Measurements from ENCODE around the gene KLRC4.
"Not testable (repeated sequence)": the region's sequence is repeated elsewhere in the genome, so short reads cannot be mapped to it uniquely, and the experiment has no call there.

KLRC4 gene

DNA sequence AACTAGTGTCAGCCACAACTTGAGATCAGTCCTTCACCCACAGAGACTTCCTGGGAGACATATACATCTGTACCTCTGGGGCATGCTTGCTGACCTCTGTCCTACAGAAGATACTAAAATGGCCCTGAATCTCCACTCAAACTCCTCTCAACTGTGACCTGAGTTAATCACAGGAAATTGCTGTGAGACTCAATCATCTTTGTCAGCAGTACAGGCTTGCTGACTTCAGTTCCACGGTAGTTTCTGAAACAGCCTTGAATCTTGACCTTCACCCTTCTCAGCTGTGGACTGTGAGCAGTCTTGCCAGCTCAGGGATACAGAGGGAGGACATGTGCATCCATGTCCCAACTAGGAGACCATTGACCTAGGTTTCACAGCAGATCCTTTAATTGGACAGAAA is 45.0 kb upstream of the KLRC4 start:
- Histone ChIP-seq H3K4me3 (IDR thresholded peaks at IDR 0.05; ENCODE audit: insufficient read depth, low read depth, low read length) (no peak overlapping the region), H3K4me2 (no peak overlapping the region), H4K20me1 (ENCODE audit: insufficient read depth) (no peaks in the 10 kb centered on the region), H3K79me2 (ENCODE audit: insufficient read depth, low read depth) (no peaks in the 10 kb centered on the region), H3K27me3 (ENCODE audit: insufficient read depth, low read depth) (no peaks in the 10 kb centered on the region), H3K27ac (no peak overlapping the region), H3K9ac (no peak overlapping the region), H3K4me1 (ENCODE audit: low read depth, poor library complexity, severe bottlenecking) (no peaks in the 10 kb centered on the region), H3K36me3 (ENCODE audit: insufficient read depth) (no peaks in the 10 kb centered on the region), H2AFZ (ENCODE audit: low read depth) (no peak overlapping the region)
- TF ChIP-seq, protein P1, sequence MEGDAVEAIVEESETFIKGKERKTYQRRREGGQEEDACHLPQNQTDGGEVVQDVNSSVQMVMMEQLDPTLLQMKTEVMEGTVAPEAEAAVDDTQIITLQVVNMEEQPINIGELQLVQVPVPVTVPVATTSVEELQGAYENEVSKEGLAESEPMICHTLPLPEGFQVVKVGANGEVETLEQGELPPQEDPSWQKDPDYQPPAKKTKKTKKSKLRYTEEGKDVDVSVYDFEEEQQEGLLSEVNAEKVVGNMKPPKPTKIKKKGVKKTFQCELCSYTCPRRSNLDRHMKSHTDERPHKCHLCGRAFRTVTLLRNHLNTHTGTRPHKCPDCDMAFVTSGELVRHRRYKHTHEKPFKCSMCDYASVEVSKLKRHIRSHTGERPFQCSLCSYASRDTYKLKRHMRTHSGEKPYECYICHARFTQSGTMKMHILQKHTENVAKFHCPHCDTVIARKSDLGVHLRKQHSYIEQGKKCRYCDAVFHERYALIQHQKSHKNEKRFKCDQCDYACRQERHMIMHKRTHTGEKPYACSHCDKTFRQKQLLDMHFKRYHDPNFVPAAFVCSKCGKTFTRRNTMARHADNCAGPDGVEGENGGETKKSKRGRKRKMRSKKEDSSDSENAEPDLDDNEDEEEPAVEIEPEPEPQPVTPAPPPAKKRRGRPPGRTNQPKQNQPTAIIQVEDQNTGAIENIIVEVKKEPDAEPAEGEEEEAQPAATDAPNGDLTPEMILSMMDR (conservative IDR thresholded peaks at IDR 0.05; ENCODE audit: low read depth, low read length), result no peak

DNA sequence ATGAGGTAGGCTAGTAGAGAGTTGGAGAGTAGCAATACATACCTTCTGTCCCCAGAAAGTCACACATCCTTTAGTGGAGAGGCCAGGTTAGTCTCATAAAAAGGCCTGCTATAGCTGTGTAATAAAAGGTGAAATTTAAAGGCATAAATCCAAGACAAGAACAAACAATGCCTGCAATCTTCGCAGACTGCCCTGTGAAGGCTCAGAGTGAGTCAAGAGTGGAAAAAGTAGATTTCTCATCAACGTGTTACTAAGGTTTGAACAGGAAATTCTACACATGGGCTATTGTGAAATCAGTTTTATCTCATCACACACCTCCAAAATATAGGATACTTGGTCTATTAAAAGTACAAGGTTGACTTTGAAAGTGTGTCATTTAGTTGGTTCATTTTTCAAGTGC is 43.6 kb upstream of the KLRC4 start, which contains the start of gene KLRC1:
KLRC1 (minus strand) TSS at position 222 of the 400 bp plus-strand sequence. CDS start 2,221 bp downstream, outside the sequence.
- Histone ChIP-seq H3K4me2 (no peak within 1 kb of the TSS), H2AFZ (ENCODE audit: low read depth) (no peak within 1 kb of the TSS), H3K4me3 (IDR thresholded peaks at IDR 0.05; ENCODE audit: insufficient read depth, low read depth, low read length) (no peak within 1 kb of the TSS), H3K9ac (no peak within 1 kb of the TSS), H3K36me3 (ENCODE audit: insufficient read depth) (no peaks in the 10 kb centered on the region), H3K27ac (no peak within 1 kb of the TSS), H3K79me2 (ENCODE audit: insufficient read depth, low read depth) (no peaks in the 10 kb centered on the region), H4K20me1 (ENCODE audit: insufficient read depth) (no peaks in the 10 kb centered on the region), H3K27me3 (ENCODE audit: insufficient read depth, low read depth) (no peaks in the 10 kb centered on the region), H3K4me1 (ENCODE audit: low read depth, poor library complexity, severe bottlenecking) (no peaks in the 10 kb centered on the region)
- TF ChIP-seq, protein P1 (conservative IDR thresholded peaks at IDR 0.05; ENCODE audit: low read depth, low read length), result no peak

DNA sequence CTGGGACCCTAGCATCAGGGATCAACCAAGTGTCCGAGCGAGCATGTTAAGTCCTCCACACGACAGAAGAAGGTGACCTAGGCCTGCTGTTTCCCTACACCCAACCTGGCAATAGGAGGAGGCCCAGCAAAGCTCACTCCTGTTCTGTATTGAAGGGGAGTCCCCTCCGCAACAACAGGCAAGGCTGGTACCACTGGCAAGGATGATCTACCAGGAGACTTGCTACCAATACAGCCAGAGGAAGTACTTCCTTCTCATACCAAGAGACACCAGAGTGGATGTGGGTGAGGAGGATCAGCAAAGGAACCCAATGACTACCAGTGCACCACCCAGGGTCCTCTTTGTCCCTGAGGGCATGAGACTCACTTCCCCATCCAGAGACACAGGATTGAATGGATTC is 38.7 kb upstream of the KLRC4 start:
- no peak overlapping the region for H3K4me3 ChIP-seq (IDR thresholded peaks at IDR 0.05; ENCODE audit: insufficient read depth, low read depth, low read length)
- H4K20me1 ChIP-seq (ENCODE audit: insufficient read depth), result no peaks in the 10 kb centered on the region
- no peak overlapping the region for H3K9ac ChIP-seq
- no peak overlapping the region for H2AFZ ChIP-seq (ENCODE audit: low read depth)
- H3K4me1 ChIP-seq (ENCODE audit: low read depth, poor library complexity, severe bottlenecking), result no peaks in the 10 kb centered on the region
- H3K4me2 ChIP-seq, result no peak overlapping the region
- H3K27ac ChIP-seq, result no peak overlapping the region
- no peaks in the 10 kb centered on the region for H3K79me2 ChIP-seq (ENCODE audit: insufficient read depth, low read depth)
- H3K27me3 ChIP-seq (ENCODE audit: insufficient read depth, low read depth), result no peaks in the 10 kb centered on the region
- TF ChIP-seq, protein P1 (conservative IDR thresholded peaks at IDR 0.05; ENCODE audit: low read depth, low read length), result no peak
- H3K36me3 ChIP-seq (ENCODE audit: insufficient read depth), result no peaks in the 10 kb centered on the region

DNA sequence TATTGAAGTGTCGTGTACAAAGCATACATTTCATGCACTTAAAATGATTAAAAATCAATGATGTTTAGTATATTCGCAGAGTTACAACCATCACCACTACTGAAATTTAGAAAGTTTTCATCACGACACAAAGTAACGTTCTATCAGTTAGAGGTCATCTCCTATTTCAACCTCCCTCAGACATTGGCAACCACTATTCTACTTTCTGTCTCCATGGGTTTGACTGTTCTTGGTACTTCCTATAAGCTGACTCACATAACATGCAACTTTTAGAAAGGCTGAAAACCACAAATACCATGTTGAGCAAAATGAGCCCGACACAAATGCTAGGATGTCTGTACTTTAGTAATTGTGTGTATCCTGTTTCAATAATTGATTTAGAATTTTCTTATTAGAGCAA is 36.5 kb upstream of the KLRC4 start:
- not testable (repeated sequence) for H3K4me3 ChIP-seq (IDR thresholded peaks at IDR 0.05; ENCODE audit: insufficient read depth, low read depth, low read length); H3K36me3 ChIP-seq (ENCODE audit: insufficient read depth); H3K9ac ChIP-seq; H3K4me1 ChIP-seq (ENCODE audit: low read depth, poor library complexity, severe bottlenecking); H2AFZ ChIP-seq (ENCODE audit: low read depth); H3K27ac ChIP-seq; H3K27me3 ChIP-seq (ENCODE audit: insufficient read depth, low read depth); H3K4me2 ChIP-seq; H3K79me2 ChIP-seq (ENCODE audit: insufficient read depth, low read depth); H4K20me1 ChIP-seq (ENCODE audit: insufficient read depth)

DNA sequence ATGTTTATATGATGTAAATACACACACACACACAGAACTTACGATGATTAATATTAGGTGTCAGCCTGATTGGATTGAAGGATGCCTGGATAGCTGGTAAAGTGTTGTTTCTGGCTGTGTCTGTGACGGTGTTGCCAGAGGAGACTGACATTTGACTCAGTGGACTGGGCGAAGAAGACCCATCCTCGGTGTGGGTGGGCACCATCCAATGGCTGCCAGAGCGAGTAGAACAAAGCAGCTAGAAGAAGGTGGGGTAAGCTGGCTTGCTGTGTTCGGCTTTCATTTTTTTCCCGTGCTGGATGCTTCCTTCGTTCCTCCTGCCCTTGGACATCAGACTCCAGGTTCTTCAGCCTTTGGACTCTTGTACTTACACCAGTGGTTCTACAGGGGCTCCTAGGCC is 31.6 kb upstream of the KLRC4 start:
- not testable (repeated sequence) for H3K36me3 ChIP-seq (ENCODE audit: insufficient read depth); H3K79me2 ChIP-seq (ENCODE audit: insufficient read depth, low read depth); H3K27ac ChIP-seq; H3K4me1 ChIP-seq (ENCODE audit: low read depth, poor library complexity, severe bottlenecking); H3K4me3 ChIP-seq (IDR thresholded peaks at IDR 0.05; ENCODE audit: insufficient read depth, low read depth, low read length); H3K9ac ChIP-seq; H3K27me3 ChIP-seq (ENCODE audit: insufficient read depth, low read depth); H3K4me2 ChIP-seq; H4K20me1 ChIP-seq (ENCODE audit: insufficient read depth); H2AFZ ChIP-seq (ENCODE audit: low read depth)

DNA sequence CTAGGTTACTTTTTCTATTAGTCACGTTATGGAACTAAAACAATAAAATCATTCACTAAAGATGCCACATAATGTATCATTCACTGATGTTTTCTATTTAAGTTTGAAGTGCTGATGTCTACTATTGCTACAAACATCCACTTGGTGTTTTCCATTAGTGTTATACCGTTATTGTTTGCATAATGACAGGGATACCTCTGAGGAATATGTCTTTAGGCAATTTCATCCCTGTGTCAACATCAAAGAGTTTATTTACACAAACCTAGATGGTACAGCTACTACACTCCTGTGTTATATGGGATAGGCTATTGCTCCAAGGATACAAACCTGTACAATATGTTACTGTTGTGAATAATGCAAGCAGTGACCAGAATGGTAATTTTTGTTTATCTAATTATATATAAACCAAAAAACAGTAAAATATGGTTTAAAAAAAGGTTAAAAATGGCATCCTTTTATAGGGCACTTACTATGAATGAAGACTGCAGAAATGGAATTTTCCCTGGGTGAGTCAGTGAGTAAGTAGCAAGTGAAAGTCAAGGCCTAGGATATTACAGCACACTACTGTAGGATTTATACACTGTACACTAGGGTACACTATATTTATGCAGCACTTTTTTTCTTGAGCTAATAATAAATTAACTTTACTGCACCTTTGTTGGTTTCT is 30.2 kb upstream of the KLRC4 start:
- H3K4me1 ChIP-seq (ENCODE audit: low read depth, poor library complexity, severe bottlenecking); H3K27ac ChIP-seq; H3K27me3 ChIP-seq (ENCODE audit: insufficient read depth, low read depth); H4K20me1 ChIP-seq (ENCODE audit: insufficient read depth); H3K79me2 ChIP-seq (ENCODE audit: insufficient read depth, low read depth); H3K36me3 ChIP-seq (ENCODE audit: insufficient read depth); H3K9ac ChIP-seq; H2AFZ ChIP-seq (ENCODE audit: low read depth); H3K4me2 ChIP-seq; H3K4me3 ChIP-seq (IDR thresholded peaks at IDR 0.05; ENCODE audit: insufficient read depth, low read depth, low read length): not testable (repeated sequence)

DNA sequence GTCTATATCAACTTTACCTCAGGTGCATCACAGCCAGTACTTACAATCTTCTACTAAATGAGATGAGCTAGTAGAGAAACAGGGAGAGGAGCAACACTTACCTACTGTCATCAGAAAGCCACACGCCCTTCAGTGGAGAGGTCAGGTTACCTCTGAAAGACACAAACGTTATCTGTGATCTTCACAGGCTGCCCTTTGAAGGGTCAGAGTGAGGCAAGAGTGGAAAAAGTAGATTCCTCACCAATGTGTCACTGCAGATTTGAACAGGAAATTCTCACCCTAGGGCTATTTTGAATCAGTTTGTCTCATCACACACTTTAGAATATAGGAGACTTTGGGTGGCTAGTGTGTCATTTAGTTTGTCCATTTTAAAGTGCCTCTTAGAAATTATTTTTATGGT is 28.0 kb upstream of the KLRC4 start:
- H3K27me3 ChIP-seq (ENCODE audit: insufficient read depth, low read depth); H4K20me1 ChIP-seq (ENCODE audit: insufficient read depth); H3K4me1 ChIP-seq (ENCODE audit: low read depth, poor library complexity, severe bottlenecking); H3K27ac ChIP-seq; H3K4me3 ChIP-seq (IDR thresholded peaks at IDR 0.05; ENCODE audit: insufficient read depth, low read depth, low read length); H3K9ac ChIP-seq; H2AFZ ChIP-seq (ENCODE audit: low read depth); H3K4me2 ChIP-seq; H3K79me2 ChIP-seq (ENCODE audit: insufficient read depth, low read depth); H3K36me3 ChIP-seq (ENCODE audit: insufficient read depth): not testable (repeated sequence)

DNA sequence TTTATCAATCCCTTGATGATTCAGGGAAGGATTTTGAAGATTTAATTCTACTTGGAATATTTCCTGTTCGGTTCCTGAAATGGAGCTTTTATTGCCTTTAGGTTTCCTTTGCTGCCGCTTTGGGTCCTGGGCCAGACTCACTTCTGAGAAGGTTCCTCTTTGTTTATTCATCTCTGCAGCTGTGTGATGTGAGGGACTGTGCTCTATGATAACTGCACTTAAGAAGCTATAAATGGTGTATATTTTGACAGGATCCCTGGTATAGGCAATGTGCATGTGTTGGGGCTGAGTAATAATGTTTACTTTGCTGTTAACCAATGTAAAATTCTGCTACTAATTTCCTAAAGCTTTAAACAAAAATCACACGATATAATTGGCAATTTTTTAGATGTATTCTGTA is 26.3 kb upstream of the KLRC4 start, which contains the start of gene KLRC2:
KLRC2 (minus strand) TSS at position 195 of the 400 bp plus-strand sequence; CDS start at position 171, 24 bp downstream.
- not testable (repeated sequence) for H3K4me2 ChIP-seq; H3K79me2 ChIP-seq (ENCODE audit: insufficient read depth, low read depth); H3K4me1 ChIP-seq (ENCODE audit: low read depth, poor library complexity, severe bottlenecking); H3K36me3 ChIP-seq (ENCODE audit: insufficient read depth); H3K4me3 ChIP-seq (IDR thresholded peaks at IDR 0.05; ENCODE audit: insufficient read depth, low read depth, low read length); H3K27me3 ChIP-seq (ENCODE audit: insufficient read depth, low read depth); H2AFZ ChIP-seq (ENCODE audit: low read depth); H3K27ac ChIP-seq; H3K9ac ChIP-seq; H4K20me1 ChIP-seq (ENCODE audit: insufficient read depth)
